ENCODE results near the gene MAL. TPM values are rescaled to one million over a fixed set of nuclear protein-coding genes. Genes with fewer than 3 reads are reported as not detected.
A peak's percentile ranks its signal among the peaks of the same experiment; 100 is the strongest.

MAL gene
- total RNA-seq, 1 donor from 2014 or later, result not detected

DNA sequence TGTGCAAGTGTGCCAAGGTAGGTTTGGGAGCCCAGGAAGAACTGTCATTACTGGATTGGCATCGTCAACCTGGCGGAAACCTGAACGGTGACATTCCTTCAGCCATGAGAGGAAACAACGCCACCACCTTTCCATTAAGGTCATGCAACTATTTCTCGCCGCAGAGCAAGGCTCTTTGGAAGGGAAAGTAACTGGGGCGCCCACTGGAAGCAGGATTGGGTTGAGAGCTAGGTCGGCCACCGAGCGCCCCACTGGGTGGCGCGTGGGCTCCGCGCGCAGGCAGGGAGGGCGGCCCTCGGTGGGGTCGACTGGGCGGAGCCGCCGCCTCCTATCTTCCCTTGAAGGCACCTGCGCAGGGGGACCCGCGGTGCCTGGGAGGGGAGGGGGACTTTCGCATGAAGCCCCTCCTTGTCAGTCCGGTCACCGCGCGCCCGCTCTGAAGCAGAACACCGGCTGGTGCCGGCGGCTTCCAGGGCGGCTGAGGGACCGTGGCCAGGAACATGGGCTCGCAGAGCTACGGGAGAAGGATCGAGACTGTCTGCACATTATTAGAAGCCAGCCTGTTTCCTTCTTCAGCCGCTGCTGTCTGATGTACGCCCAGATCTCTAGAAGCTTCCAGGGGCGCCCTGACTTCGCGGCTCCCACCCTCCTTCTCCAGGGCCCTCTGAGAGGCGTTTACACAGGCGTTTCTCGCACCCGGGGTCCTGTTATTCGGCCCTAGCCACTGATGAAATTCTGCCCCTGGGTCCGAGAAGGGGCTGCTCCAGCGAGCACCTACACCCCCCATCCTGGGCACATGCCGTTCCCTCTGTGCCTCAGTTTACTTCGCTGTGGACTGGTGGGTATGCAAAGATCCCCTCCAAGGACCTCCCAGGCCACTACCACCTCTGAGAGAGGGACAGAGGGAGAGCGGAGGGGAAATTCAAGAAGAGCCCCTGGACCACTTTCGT is 27.3 kb upstream of the MAL start:
- H3K27me3 Mint-ChIP-seq (ENCODE audit: low read depth), result peaks cover 25% of the 10 kb centered on the region
- TF ChIP-seq, protein P1, sequence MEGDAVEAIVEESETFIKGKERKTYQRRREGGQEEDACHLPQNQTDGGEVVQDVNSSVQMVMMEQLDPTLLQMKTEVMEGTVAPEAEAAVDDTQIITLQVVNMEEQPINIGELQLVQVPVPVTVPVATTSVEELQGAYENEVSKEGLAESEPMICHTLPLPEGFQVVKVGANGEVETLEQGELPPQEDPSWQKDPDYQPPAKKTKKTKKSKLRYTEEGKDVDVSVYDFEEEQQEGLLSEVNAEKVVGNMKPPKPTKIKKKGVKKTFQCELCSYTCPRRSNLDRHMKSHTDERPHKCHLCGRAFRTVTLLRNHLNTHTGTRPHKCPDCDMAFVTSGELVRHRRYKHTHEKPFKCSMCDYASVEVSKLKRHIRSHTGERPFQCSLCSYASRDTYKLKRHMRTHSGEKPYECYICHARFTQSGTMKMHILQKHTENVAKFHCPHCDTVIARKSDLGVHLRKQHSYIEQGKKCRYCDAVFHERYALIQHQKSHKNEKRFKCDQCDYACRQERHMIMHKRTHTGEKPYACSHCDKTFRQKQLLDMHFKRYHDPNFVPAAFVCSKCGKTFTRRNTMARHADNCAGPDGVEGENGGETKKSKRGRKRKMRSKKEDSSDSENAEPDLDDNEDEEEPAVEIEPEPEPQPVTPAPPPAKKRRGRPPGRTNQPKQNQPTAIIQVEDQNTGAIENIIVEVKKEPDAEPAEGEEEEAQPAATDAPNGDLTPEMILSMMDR (IDR thresholded peaks at IDR 0.05), result no peak
- peak; percentile 87 for DNase-seq (ENCODE audit: low spot score)
- H3K36me3 Mint-ChIP-seq (ENCODE audit: low read depth), result no peaks in the 10 kb centered on the region
- H3K9me3 Mint-ChIP-seq (ENCODE audit: low read depth), result no peaks in the 10 kb centered on the region
- H3K27ac Mint-ChIP-seq (ENCODE audit: unreplicated experiment), result no peak overlapping the region
- H3K4me3 Mint-ChIP-seq (ENCODE audit: unreplicated experiment), result no peak overlapping the region
- no peaks in the 10 kb centered on the region for H3K4me1 Mint-ChIP-seq (ENCODE audit: low read depth)

- TF ChIP-seq, protein P1 (IDR thresholded peaks at IDR 0.05), result no peak
- Mint-ChIP-seq H3K27me3 (ENCODE audit: low read depth) (peaks cover 21% of the 10 kb centered on the region), H3K27ac (ENCODE audit: unreplicated experiment) (no peak overlapping the region), H3K4me1 (ENCODE audit: low read depth) (peaks cover 1% of the 10 kb centered on the region), H3K36me3 (ENCODE audit: low read depth) (no peaks in the 10 kb centered on the region), H3K9me3 (ENCODE audit: low read depth) (no peaks in the 10 kb centered on the region), H3K4me3 (ENCODE audit: unreplicated experiment) (no peak overlapping the region)
- DNase-seq (ENCODE audit: low spot score), result peak; percentile 55
Measured at GRCh38 chr2:94999431-94999883, 26.1 kb upstream of the MAL start.

- TF ChIP-seq, protein P1 (IDR thresholded peaks at IDR 0.05), result no peak
- Mint-ChIP-seq H3K36me3 (ENCODE audit: low read depth) (no peaks in the 10 kb centered on the region), H3K27me3 (ENCODE audit: low read depth) (peaks cover 20% of the 10 kb centered on the region), H3K4me1 (ENCODE audit: low read depth) (peaks cover 6% of the 10 kb centered on the region), H3K9me3 (ENCODE audit: low read depth) (no peaks in the 10 kb centered on the region), H3K4me3 (ENCODE audit: unreplicated experiment) (no peak overlapping the region), H3K27ac (ENCODE audit: unreplicated experiment) (no peak overlapping the region)
- peak; percentile 67 for DNase-seq (ENCODE audit: low spot score)
Measured at GRCh38 chr2:95001051-95001562, 24.4 kb upstream of the MAL start.

DNA sequence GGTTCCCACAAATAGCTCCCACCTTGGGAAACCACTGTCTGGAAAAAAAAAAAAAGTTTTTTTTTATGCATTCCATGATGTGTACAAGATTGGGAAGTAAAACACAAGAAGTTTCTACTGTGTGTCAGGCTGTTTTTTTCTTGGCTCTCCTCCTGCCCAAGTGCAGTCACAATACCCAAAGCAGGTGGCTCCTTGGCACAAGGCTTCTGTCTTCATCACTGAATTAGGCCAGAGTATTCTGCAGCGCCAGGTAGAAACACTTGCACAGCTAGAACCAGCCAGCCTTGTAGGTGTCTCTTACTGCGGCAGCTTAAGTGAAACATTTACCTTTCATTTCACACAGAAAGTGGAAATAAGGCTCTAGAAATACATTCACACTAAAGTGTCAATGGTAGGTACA is 23.8 kb upstream of the MAL start:
- Mint-ChIP-seq H3K27me3 (ENCODE audit: low read depth) (peaks cover 18% of the 10 kb centered on the region), H3K27ac (ENCODE audit: unreplicated experiment) (no peak overlapping the region), H3K4me1 (ENCODE audit: low read depth) (peaks cover 6% of the 10 kb centered on the region), H3K4me3 (ENCODE audit: unreplicated experiment) (no peak overlapping the region), H3K36me3 (ENCODE audit: low read depth) (no peaks in the 10 kb centered on the region), H3K9me3 (ENCODE audit: low read depth) (no peaks in the 10 kb centered on the region)
- no peak for DNase-seq (ENCODE audit: low spot score)
- TF ChIP-seq, protein P1 (IDR thresholded peaks at IDR 0.05), result no peak

GRCh38 chr2:95002498-95002897 is 23.0 kb upstream of the MAL start:
- no peak overlapping the region for H3K4me3 Mint-ChIP-seq (ENCODE audit: unreplicated experiment)
- H3K36me3 Mint-ChIP-seq (ENCODE audit: low read depth), result no peaks in the 10 kb centered on the region
- H3K27me3 Mint-ChIP-seq (ENCODE audit: low read depth), result peaks cover 17% of the 10 kb centered on the region
- H3K9me3 Mint-ChIP-seq (ENCODE audit: low read depth), result no peaks in the 10 kb centered on the region
- peaks cover 6% of the 10 kb centered on the region for H3K4me1 Mint-ChIP-seq (ENCODE audit: low read depth)
- no peak overlapping the region for H3K27ac Mint-ChIP-seq (ENCODE audit: unreplicated experiment)
- DNase-seq (ENCODE audit: low spot score), result no peak
- TF ChIP-seq, protein P1 (IDR thresholded peaks at IDR 0.05), result no peak

Measured in chondrocyte (in vitro differentiated cells).